GM23338 (cell line): ENCODE results near the gene ENTREP3. TPM values are rescaled to one million over a fixed set of nuclear protein-coding genes. Genes with fewer than 3 reads are reported as not detected.

ENCODE experiments used
- ATAC-seq: fragments of 200-7000 bp; cut with Tn5 transposase; 3 replicates; pipeline ENCODE4 v1.9.1; 2020
- DNase-seq: peaks from one replicate; pipeline ENCODE4 v3.0.0-alpha.2; 2015; ENCODE audit warnings: low spot score
- H2AFZ ChIP-seq: fragments of 200-600 bp; sonication (generic); 2 replicates; pipeline ENCODE4 v1.8.0; 2016; ENCODE audit warnings: antibody characterized with exemption, mild to moderate bottlenecking, moderate library complexity
- H3F3A ChIP-seq: fragments of 200-600 bp; sonication (generic); replicated peaks from 2 replicates; pipeline ENCODE4 v1.8.0; 2017; ENCODE audit warnings: antibody characterized with exemption, mixed run types, low read depth
- H3K27ac ChIP-seq: fragments of 200-600 bp; sonication (generic); 2 replicates; pipeline ENCODE4 v1.6.1; 2016; ENCODE audit warnings: low read depth
- H3K27me3 ChIP-seq: fragments of 200-600 bp; sonication (generic); 2 replicates; pipeline ENCODE4 v1.8.0; 2016; ENCODE audit warnings: mild to moderate bottlenecking, mixed run types, moderate library complexity; ENCODE audit not compliant: insufficient read depth
- H3K36me3 ChIP-seq: fragments of 200-600 bp; sonication (generic); 2 replicates; pipeline ENCODE4 v1.8.0; 2016; ENCODE audit warnings: mild to moderate bottlenecking; ENCODE audit not compliant: insufficient read depth
- H3K4me1 ChIP-seq: fragments of 200-600 bp; sonication (generic); 2 replicates; pipeline ENCODE4 v1.8.0; 2016; ENCODE audit warnings: mild to moderate bottlenecking, moderate library complexity; ENCODE audit not compliant: insufficient read depth
- H3K4me2 ChIP-seq: fragments of 200-600 bp; sonication (generic); 2 replicates; pipeline ENCODE4 v1.7.1; 2017; ENCODE audit warnings: mixed run types
- H3K4me3 ChIP-seq: fragments of 200-600 bp; sonication (generic); 2 replicates; pipeline ENCODE4 v1.6.1; 2016; ENCODE audit warnings: mixed run types
- H3K79me2 ChIP-seq: fragments of 200-600 bp; sonication (generic); replicated peaks from 2 replicates; pipeline ENCODE4 v1.8.0; 2017; ENCODE audit warnings: mild to moderate bottlenecking; ENCODE audit not compliant: insufficient read depth
- H3K9me2 ChIP-seq: fragments of 200-600 bp; sonication (generic); 2 replicates; pipeline ENCODE4 v1.8.0; 2017; ENCODE audit not compliant: insufficient read depth
- H4K20me1 ChIP-seq: fragments of 200-600 bp; sonication (generic); replicated peaks from 2 replicates; pipeline ENCODE4 v1.8.0; 2017; ENCODE audit warnings: mild to moderate bottlenecking; ENCODE audit not compliant: insufficient read depth
- H3K27ac Mint-ChIP-seq: 2 replicates; pipeline ENCODE4 v1.8.0; 2020; ENCODE audit warnings: inconsistent platforms, mild to moderate bottlenecking, moderate library complexity, mixed read lengths
- H3K27me3 Mint-ChIP-seq: 3 replicates; pipeline ENCODE4 v1.8.0; 2022; ENCODE audit warnings: low read depth, mild to moderate bottlenecking, moderate library complexity, mixed read lengths, inconsistent platforms; ENCODE audit not compliant: insufficient read depth, poor library complexity
- H3K36me3 Mint-ChIP-seq: 3 replicates; pipeline ENCODE4 v1.8.0; 2021; ENCODE audit warnings: low read depth, mild to moderate bottlenecking, inconsistent platforms, moderate library complexity, mixed read lengths
- H3K4me1 Mint-ChIP-seq: 3 replicates; pipeline ENCODE4 v1.8.0; 2020; ENCODE audit warnings: mild to moderate bottlenecking, inconsistent platforms, mixed read lengths
- H3K4me3 Mint-ChIP-seq: 3 replicates; pipeline ENCODE4 v1.8.0; 2021; ENCODE audit warnings: moderate library complexity, mild to moderate bottlenecking, inconsistent platforms, mixed read lengths
- H3K9me3 Mint-ChIP-seq: 3 replicates; pipeline ENCODE4 v1.8.0; 2020; ENCODE audit warnings: moderate library complexity, mild to moderate bottlenecking, inconsistent platforms, mixed read lengths
- CREB1 ChIP-seq: fragments of 250-450 bp; sonication (Bioruptor Pico); IDR thresholded peaks from 2 replicates; pipeline ENCODE4 v1.5.0; 2020; ENCODE audit warnings: low read depth, mild to moderate bottlenecking, moderate library complexity
- EZH2 ChIP-seq: fragments of 200-600 bp; sonication (generic); IDR thresholded peaks from one replicate; pipeline ENCODE4 v1.8.0; 2017; ENCODE audit warnings: antibody characterized with exemption, mild to moderate bottlenecking, low read depth; ENCODE audit not compliant: unreplicated experiment
- EZH2phosphoT487 ChIP-seq: fragments of 200-600 bp; sonication (generic); IDR thresholded peaks from one replicate; pipeline ENCODE4 v1.8.1; 2018; ENCODE audit warnings: antibody characterized with exemption; ENCODE audit not compliant: unreplicated experiment
- JUNB ChIP-seq: IDR thresholded peaks from one replicate; pipeline ENCODE4 v1.6.1; 2016; ENCODE audit warnings: antibody characterized with exemption; ENCODE audit not compliant: unreplicated experiment
- NANOG ChIP-seq: IDR thresholded peaks from 2 replicates; pipeline ENCODE4 v1.6.1; 2016; ENCODE audit warnings: antibody characterized with exemption, borderline replicate concordance
- POLR2AphosphoS5 ChIP-seq: IDR thresholded peaks from 2 replicates; pipeline ENCODE4 v1.6.1; 2016; ENCODE audit warnings: antibody characterized with exemption, low read depth
- STAT1 ChIP-seq: IDR thresholded peaks from one replicate; pipeline ENCODE4 v1.6.1; 2016; ENCODE audit warnings: antibody characterized with exemption; ENCODE audit not compliant: unreplicated experiment
- ZNF114 ChIP-seq: fragments of 250-450 bp; sonication (Bioruptor Pico); IDR thresholded peaks from 2 replicates; pipeline ENCODE4 v1.5.0; 2020; ENCODE audit warnings: mild to moderate bottlenecking, moderate library complexity
- ZNF331 ChIP-seq: fragments of 250-450 bp; sonication (Bioruptor Pico); IDR thresholded peaks from 2 replicates; pipeline ENCODE4 v1.5.0; 2020; ENCODE audit warnings: low read depth, mild to moderate bottlenecking, moderate library complexity
- polyA plus RNA-seq: library from polyadenylated mRNA; unstranded; fragments of >200 nt; fragmentation: Nextera tagmentation; extraction: Ambion mirVana; gene quantifications from 2 replicates; pipeline ENCODE4 v1.2.1, GENCODE V29; 2016
- total RNA-seq: library from RNA; depleted of rRNA; stranded (reverse); fragments of >200 nt; shearing (Covaris generic); gene quantifications from 2 replicates; pipeline ENCODE4 v1.2.3, GENCODE V29; 2014
- TF ChIP-seq, protein P1 (sequence below): IDR thresholded peaks from one replicate; pipeline ENCODE4 v1.6.1; 2018; ENCODE audit warnings: antibody characterized with exemption; ENCODE audit not compliant: unreplicated experiment
- TF ChIP-seq, protein P2 (sequence below), 2 experiments: fragments of 200-600 bp in 1 of 2; sonication (generic) in 1 of 2; conservative IDR thresholded peaks; 2 replicates each; pipeline versions ENCODE4 v1.5.1 to v1.6.1; 2016 to 2017; ENCODE audit warnings: antibody characterized with exemption in 2 of 2, low read depth in 2 of 2, mild to moderate bottlenecking in 2 of 2, moderate library complexity in 1 of 2
- TF ChIP-seq, protein P3 (sequence below): fragments of 250-450 bp; sonication (Bioruptor Pico); IDR thresholded peaks from 2 replicates; pipeline ENCODE4 v1.5.0; 2020; ENCODE audit warnings: mild to moderate bottlenecking, moderate library complexity
- TF ChIP-seq, protein P4 (sequence below): IDR thresholded peaks from 2 replicates; pipeline ENCODE4 v1.6.1; 2016; ENCODE audit warnings: antibody characterized with exemption

ENTREP3 gene
- total and polyA plus RNA-seq, 2 experiments from 2014 or later: 18.6 to 46.3 TPM

DNA sequence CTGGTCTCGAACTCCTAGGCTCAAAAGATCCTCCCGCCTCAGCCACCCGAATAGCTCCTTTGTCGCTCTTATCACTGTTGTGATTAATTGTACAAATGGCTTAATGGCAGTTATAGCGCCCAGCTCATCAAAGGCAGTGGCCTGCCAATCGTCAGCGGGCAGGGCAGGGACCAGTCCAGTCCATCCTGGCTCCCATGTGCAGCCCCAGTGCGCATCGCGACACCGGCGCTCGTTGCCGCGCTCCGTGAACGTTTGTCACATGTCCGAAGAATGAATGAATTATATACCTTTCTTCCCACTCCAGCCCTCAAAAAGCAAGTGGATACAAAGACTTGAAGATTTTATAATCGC, 28.4 kb downstream of the ENTREP3 start:
- H3F3A ChIP-seq: peaks cover 8% of the 10 kb centered on the region
- peaks cover 32% of the 10 kb centered on the region for H3K4me1 Mint-ChIP-seq
- H3K79me2 ChIP-seq: peaks cover 11% of the 10 kb centered on the region
- H3K9me2 ChIP-seq: no peaks in the 10 kb centered on the region
- H3K36me3 Mint-ChIP-seq: peaks cover 9% of the 10 kb centered on the region; the same call in 1 of the 3 replicates
- DNase-seq: peak; percentile 70
- no peak overlapping the region for H2AFZ ChIP-seq
- peak overlapping the region; percentile 75 for H3K4me3 ChIP-seq
- peaks cover 14% of the 10 kb centered on the region for H3K4me1 ChIP-seq
- peak; percentile 55 for ATAC-seq
- H3K27me3 Mint-ChIP-seq: peaks cover 26% of the 10 kb centered on the region
- H3K4me2 ChIP-seq: peak overlapping the region; percentile 80
- TF ChIP-seq, protein P1, sequence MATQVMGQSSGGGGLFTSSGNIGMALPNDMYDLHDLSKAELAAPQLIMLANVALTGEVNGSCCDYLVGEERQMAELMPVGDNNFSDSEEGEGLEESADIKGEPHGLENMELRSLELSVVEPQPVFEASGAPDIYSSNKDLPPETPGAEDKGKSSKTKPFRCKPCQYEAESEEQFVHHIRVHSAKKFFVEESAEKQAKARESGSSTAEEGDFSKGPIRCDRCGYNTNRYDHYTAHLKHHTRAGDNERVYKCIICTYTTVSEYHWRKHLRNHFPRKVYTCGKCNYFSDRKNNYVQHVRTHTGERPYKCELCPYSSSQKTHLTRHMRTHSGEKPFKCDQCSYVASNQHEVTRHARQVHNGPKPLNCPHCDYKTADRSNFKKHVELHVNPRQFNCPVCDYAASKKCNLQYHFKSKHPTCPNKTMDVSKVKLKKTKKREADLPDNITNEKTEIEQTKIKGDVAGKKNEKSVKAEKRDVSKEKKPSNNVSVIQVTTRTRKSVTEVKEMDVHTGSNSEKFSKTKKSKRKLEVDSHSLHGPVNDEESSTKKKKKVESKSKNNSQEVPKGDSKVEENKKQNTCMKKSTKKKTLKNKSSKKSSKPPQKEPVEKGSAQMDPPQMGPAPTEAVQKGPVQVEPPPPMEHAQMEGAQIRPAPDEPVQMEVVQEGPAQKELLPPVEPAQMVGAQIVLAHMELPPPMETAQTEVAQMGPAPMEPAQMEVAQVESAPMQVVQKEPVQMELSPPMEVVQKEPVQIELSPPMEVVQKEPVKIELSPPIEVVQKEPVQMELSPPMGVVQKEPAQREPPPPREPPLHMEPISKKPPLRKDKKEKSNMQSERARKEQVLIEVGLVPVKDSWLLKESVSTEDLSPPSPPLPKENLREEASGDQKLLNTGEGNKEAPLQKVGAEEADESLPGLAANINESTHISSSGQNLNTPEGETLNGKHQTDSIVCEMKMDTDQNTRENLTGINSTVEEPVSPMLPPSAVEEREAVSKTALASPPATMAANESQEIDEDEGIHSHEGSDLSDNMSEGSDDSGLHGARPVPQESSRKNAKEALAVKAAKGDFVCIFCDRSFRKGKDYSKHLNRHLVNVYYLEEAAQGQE: no peak
- TF ChIP-seq ZNF114 (CRISPR knock-in tag): no peak
- no peak for TF ChIP-seq STAT1
- no peak for TF ChIP-seq ZNF331 (CRISPR knock-in tag)
- TF ChIP-seq, protein P2, sequence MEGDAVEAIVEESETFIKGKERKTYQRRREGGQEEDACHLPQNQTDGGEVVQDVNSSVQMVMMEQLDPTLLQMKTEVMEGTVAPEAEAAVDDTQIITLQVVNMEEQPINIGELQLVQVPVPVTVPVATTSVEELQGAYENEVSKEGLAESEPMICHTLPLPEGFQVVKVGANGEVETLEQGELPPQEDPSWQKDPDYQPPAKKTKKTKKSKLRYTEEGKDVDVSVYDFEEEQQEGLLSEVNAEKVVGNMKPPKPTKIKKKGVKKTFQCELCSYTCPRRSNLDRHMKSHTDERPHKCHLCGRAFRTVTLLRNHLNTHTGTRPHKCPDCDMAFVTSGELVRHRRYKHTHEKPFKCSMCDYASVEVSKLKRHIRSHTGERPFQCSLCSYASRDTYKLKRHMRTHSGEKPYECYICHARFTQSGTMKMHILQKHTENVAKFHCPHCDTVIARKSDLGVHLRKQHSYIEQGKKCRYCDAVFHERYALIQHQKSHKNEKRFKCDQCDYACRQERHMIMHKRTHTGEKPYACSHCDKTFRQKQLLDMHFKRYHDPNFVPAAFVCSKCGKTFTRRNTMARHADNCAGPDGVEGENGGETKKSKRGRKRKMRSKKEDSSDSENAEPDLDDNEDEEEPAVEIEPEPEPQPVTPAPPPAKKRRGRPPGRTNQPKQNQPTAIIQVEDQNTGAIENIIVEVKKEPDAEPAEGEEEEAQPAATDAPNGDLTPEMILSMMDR (conservative IDR thresholded peaks at IDR 0.05; ENCODE audit: low read depth in 2 of 2): peak in 1 of 2 experiments; percentile 26; a peak in 1 of 4 replicates
- no peak for TF ChIP-seq NANOG
- no peak for TF ChIP-seq EZH2phosphoT487
- TF ChIP-seq, protein P3, sequence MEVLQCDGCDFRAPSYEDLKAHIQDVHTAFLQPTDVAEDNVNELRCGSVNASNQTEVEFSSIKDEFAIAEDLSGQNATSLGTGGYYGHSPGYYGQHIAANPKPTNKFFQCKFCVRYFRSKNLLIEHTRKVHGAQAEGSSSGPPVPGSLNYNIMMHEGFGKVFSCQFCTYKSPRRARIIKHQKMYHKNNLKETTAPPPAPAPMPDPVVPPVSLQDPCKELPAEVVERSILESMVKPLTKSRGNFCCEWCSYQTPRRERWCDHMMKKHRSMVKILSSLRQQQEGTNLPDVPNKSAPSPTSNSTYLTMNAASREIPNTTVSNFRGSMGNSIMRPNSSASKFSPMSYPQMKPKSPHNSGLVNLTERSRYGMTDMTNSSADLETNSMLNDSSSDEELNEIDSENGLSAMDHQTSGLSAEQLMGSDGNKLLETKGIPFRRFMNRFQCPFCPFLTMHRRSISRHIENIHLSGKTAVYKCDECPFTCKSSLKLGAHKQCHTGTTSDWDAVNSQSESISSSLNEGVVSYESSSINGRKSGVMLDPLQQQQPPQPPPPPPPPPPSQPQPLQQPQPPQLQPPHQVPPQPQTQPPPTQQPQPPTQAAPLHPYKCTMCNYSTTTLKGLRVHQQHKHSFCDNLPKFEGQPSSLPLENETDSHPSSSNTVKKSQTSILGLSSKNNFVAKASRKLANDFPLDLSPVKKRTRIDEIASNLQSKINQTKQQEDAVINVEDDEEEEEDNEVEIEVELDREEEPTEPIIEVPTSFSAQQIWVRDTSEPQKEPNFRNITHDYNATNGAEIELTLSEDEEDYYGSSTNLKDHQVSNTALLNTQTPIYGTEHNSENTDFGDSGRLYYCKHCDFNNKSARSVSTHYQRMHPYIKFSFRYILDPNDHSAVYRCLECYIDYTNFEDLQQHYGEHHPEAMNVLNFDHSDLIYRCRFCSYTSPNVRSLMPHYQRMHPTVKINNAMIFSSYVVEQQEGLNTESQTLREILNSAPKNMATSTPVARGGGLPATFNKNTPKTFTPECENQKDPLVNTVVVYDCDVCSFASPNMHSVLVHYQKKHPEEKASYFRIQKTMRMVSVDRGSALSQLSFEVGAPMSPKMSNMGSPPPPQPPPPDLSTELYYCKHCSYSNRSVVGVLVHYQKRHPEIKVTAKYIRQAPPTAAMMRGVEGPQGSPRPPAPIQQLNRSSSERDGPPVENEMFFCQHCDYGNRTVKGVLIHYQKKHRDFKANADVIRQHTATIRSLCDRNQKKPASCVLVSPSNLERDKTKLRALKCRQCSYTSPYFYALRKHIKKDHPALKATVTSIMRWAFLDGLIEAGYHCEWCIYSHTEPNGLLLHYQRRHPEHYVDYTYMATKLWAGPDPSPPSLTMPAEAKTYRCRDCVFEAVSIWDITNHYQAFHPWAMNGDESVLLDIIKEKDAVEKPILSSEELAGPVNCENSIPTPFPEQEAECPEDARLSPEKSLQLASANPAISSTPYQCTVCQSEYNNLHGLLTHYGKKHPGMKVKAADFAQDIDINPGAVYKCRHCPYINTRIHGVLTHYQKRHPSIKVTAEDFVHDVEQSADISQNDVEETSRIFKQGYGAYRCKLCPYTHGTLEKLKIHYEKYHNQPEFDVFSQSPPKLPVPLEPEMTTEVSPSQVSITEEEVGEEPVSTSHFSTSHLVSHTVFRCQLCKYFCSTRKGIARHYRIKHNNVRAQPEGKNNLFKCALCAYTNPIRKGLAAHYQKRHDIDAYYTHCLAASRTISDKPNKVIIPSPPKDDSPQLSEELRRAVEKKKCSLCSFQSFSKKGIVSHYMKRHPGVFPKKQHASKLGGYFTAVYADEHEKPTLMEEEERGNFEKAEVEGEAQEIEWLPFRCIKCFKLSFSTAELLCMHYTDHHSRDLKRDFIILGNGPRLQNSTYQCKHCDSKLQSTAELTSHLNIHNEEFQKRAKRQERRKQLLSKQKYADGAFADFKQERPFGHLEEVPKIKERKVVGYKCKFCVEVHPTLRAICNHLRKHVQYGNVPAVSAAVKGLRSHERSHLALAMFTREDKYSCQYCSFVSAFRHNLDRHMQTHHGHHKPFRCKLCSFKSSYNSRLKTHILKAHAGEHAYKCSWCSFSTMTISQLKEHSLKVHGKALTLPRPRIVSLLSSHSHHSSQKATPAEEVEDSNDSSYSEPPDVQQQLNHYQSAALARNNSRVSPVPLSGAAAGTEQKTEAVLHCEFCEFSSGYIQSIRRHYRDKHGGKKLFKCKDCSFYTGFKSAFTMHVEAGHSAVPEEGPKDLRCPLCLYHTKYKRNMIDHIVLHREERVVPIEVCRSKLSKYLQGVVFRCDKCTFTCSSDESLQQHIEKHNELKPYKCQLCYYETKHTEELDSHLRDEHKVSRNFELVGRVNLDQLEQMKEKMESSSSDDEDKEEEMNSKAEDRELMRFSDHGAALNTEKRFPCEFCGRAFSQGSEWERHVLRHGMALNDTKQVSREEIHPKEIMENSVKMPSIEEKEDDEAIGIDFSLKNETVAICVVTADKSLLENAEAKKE: no peak
- TF ChIP-seq CREB1: no peak
- no peak for TF ChIP-seq JUNB
- TF ChIP-seq POLR2AphosphoS5: no peak
- no peak for TF ChIP-seq EZH2
- TF ChIP-seq, protein P4, sequence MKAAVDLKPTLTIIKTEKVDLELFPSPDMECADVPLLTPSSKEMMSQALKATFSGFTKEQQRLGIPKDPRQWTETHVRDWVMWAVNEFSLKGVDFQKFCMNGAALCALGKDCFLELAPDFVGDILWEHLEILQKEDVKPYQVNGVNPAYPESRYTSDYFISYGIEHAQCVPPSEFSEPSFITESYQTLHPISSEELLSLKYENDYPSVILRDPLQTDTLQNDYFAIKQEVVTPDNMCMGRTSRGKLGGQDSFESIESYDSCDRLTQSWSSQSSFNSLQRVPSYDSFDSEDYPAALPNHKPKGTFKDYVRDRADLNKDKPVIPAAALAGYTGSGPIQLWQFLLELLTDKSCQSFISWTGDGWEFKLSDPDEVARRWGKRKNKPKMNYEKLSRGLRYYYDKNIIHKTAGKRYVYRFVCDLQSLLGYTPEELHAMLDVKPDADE: 0 out of 2 replicates have a peak, but pooled peaks have one; percentile 5
- peak overlapping the region; percentile 87 for H3K27ac ChIP-seq
- no peaks in the 10 kb centered on the region; the same call in 1 of the 2 replicates for H3K27me3 ChIP-seq
- H3K9me3 Mint-ChIP-seq: no peaks in the 10 kb centered on the region
- peak overlapping the region; percentile 98 for H3K27ac Mint-ChIP-seq
- H3K36me3 ChIP-seq: no peaks in the 10 kb centered on the region; the same call in 1 of the 2 replicates
- peak overlapping the region; percentile 83 for H3K4me3 Mint-ChIP-seq
- peaks cover 6% of the 10 kb centered on the region; the same call in 1 of the 2 replicates for H4K20me1 ChIP-seq
